NOMO-1 treated with DMSO at 0.1 percent for 48 hours (cell line): ENCODE data around the gene PREX1.
"Not testable (repeated sequence)": the region's sequence is repeated elsewhere in the genome, so short reads cannot be mapped to it uniquely, and the experiment has no call there.

ENCODE experiments used
- DNase-seq: peaks from one replicate; lab custom pipeline; 2025; ENCODE audit not compliant: unreplicated experiment; lab: John Stamatoyannopoulos, UW

Gene PREX1

GRCh38 chr20:48613926-48614325 lies 213.9 kb downstream of the PREX1 start:
- DNase-seq: no peak

- DNase-seq: no peak
These were observed 215.5 kb downstream of the PREX1 start for GRCh38 chr20:48612335-48612734.

- DNase-seq: no peak
These were observed 216.8 kb downstream of the PREX1 start for GRCh38 chr20:48610996-48611395.

- DNase-seq: no peak
These were observed 218.3 kb downstream of the PREX1 start for GRCh38 chr20:48609491-48609978.

GRCh38 chr20:48608756-48609155 lies 219.0 kb downstream of the PREX1 start:
- no peak for DNase-seq

GRCh38 chr20:48607544-48607865 lies 220.3 kb downstream of the PREX1 start:
- no peak for DNase-seq

GRCh38 chr20:48606841-48607543 lies 220.8 kb downstream of the PREX1 start:
- DNase-seq: no peak

GRCh38 chr20:48606172-48606840 lies 221.5 kb downstream of the PREX1 start:
- no peak for DNase-seq

- no peak for DNase-seq
These were observed 222.2 kb downstream of the PREX1 start for GRCh38 chr20:48605364-48606171.

GRCh38 chr20:48604936-48605335 lies 222.9 kb downstream of the PREX1 start:
- DNase-seq: no peak

GRCh38 chr20:48604426-48604825 lies 223.4 kb downstream of the PREX1 start:
- DNase-seq: no peak

GRCh38 chr20:48603819-48604405 lies 223.9 kb downstream of the PREX1 start:
- no peak for DNase-seq

- DNase-seq: no peak
These were observed 224.5 kb downstream of the PREX1 start for GRCh38 chr20:48603116-48603818.

- no peak for DNase-seq
These were observed 226.0 kb downstream of the PREX1 start for GRCh38 chr20:48601798-48602197.

GRCh38 chr20:48600470-48600945 lies 227.3 kb downstream of the PREX1 start:
- no peak for DNase-seq

GRCh38 chr20:48599748-48600469 lies 227.9 kb downstream of the PREX1 start:
- no peak for DNase-seq

GRCh38 chr20:48599106-48599747 lies 228.6 kb downstream of the PREX1 start:
- no peak for DNase-seq

GRCh38 chr20:48598303-48598941 lies 229.4 kb downstream of the PREX1 start:
- DNase-seq: not testable (repeated sequence)
